SK-N-MC (cell line): ENCODE results near the gene CMTR2.

Experiments used
- EZH2 ChIP-seq: fragments of 200-600 bp; sonication (generic); IDR thresholded peaks from one replicate; pipeline ENCODE4 v1.6.1; 2017; ENCODE audit warnings: antibody characterized with exemption
- FOXP2 ChIP-seq: optimal IDR thresholded peaks from 2 replicates; pipeline ENCODE3; 2011; ENCODE audit warnings: mild to moderate bottlenecking, moderate library complexity; ENCODE audit not compliant: insufficient read depth; ENCODE audit errors: extremely low read length, control extremely low read depth
- POLR2AphosphoS5 ChIP-seq: IDR thresholded peaks from 2 replicates; pipeline ENCODE4 v1.6.1; 2012; ENCODE audit warnings: mild to moderate bottlenecking, low read depth, low read length, borderline replicate concordance

GRCh38 chr16:71297341-71297634 is 8.1 kb upstream of the CMTR2 start:
- TF ChIP-seq POLR2AphosphoS5 (no peak), EZH2 (no peak), FOXP2 (no peak)
